ENCODE results near the gene THEMIS. TPM values are rescaled to one million over a fixed set of nuclear protein-coding genes. Genes with fewer than 3 reads are reported as not detected.

THEMIS gene
- total RNA-seq, 1 experiment from 2014 or later: not detected

DNA sequence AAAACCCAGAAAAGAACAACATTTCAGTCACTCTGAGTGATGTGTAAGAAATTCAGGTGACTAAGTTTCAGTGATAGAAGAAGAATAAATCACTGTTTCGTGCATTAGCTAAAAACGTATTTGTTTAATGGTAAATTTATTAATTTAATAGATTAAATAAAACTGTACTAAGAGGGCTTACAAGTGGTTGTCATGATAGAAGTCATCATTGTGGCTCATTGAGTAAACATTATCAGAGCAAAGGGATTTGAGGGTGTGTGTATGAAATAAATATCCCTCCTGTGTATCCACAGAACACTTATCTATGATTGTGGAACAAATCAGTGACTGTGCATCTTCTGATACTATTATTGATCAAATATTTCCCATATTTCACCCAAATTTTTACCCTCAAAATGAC is 40.1 kb downstream of the THEMIS start:
- no peak for DNase-seq (ENCODE audit: low spot score)
- Mint-ChIP-seq H3K36me3 (no peaks in the 10 kb centered on the region), H3K27me3 (ENCODE audit: low read depth) (no peaks in the 10 kb centered on the region), H3K27ac (no peak overlapping the region), H3K4me1 (peaks cover 11% of the 10 kb centered on the region), H3K9me3 (no peaks in the 10 kb centered on the region), H3K4me3 (no peak overlapping the region)
- ChIA-PET CTCF (no interaction called here), POLR2A (no interaction called here)
- TF ChIP-seq OVOL2 (CRISPR knock-in tag; IDR thresholded peaks at IDR 0.05; ENCODE audit: borderline replicate concordance) (no peak), TCF7 (CRISPR knock-in tag; IDR thresholded peaks at IDR 0.05; ENCODE audit: low read depth) (no peak), TEAD4 (CRISPR knock-in tag; IDR thresholded peaks at IDR 0.05) (no peak), KAT7 (CRISPR knock-in tag; IDR thresholded peaks at IDR 0.05; ENCODE audit: borderline replicate concordance) (no peak), TEAD1 (CRISPR knock-in tag; IDR thresholded peaks at IDR 0.05) (no peak), ZNF416 (CRISPR knock-in tag; IDR thresholded peaks at IDR 0.05) (no peak), FOXK1 (CRISPR knock-in tag; IDR thresholded peaks at IDR 0.05) (no peak), NR3C1 (CRISPR knock-in tag; conservative IDR thresholded peaks at IDR 0.05; ENCODE audit: low read depth) (no peak), JUN (CRISPR knock-in tag; IDR thresholded peaks at IDR 0.05) (no peak), IRF2 (CRISPR knock-in tag; IDR thresholded peaks at IDR 0.05; ENCODE audit: borderline replicate concordance, low read depth) (no peak), RORB (CRISPR knock-in tag; IDR thresholded peaks at IDR 0.05) (no peak)
- TF ChIP-seq, protein P1, sequence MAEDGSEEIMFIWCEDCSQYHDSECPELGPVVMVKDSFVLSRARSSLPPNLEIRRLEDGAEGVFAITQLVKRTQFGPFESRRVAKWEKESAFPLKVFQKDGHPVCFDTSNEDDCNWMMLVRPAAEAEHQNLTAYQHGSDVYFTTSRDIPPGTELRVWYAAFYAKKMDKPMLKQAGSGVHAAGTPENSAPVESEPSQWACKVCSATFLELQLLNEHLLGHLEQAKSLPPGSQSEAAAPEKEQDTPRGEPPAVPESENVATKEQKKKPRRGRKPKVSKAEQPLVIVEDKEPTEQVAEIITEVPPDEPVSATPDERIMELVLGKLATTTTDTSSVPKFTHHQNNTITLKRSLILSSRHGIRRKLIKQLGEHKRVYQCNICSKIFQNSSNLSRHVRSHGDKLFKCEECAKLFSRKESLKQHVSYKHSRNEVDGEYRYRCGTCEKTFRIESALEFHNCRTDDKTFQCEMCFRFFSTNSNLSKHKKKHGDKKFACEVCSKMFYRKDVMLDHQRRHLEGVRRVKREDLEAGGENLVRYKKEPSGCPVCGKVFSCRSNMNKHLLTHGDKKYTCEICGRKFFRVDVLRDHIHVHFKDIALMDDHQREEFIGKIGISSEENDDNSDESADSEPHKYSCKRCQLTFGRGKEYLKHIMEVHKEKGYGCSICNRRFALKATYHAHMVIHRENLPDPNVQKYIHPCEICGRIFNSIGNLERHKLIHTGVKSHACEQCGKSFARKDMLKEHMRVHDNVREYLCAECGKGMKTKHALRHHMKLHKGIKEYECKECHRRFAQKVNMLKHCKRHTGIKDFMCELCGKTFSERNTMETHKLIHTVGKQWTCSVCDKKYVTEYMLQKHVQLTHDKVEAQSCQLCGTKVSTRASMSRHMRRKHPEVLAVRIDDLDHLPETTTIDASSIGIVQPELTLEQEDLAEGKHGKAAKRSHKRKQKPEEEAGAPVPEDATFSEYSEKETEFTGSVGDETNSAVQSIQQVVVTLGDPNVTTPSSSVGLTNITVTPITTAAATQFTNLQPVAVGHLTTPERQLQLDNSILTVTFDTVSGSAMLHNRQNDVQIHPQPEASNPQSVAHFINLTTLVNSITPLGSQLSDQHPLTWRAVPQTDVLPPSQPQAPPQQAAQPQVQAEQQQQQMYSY (CRISPR knock-in tag; IDR thresholded peaks at IDR 0.05): no peak
- TF ChIP-seq, protein P2, sequence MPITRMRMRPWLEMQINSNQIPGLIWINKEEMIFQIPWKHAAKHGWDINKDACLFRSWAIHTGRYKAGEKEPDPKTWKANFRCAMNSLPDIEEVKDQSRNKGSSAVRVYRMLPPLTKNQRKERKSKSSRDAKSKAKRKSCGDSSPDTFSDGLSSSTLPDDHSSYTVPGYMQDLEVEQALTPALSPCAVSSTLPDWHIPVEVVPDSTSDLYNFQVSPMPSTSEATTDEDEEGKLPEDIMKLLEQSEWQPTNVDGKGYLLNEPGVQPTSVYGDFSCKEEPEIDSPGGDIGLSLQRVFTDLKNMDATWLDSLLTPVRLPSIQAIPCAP (CRISPR knock-in tag; IDR thresholded peaks at IDR 0.05): no peak
- TF ChIP-seq, protein P3, sequence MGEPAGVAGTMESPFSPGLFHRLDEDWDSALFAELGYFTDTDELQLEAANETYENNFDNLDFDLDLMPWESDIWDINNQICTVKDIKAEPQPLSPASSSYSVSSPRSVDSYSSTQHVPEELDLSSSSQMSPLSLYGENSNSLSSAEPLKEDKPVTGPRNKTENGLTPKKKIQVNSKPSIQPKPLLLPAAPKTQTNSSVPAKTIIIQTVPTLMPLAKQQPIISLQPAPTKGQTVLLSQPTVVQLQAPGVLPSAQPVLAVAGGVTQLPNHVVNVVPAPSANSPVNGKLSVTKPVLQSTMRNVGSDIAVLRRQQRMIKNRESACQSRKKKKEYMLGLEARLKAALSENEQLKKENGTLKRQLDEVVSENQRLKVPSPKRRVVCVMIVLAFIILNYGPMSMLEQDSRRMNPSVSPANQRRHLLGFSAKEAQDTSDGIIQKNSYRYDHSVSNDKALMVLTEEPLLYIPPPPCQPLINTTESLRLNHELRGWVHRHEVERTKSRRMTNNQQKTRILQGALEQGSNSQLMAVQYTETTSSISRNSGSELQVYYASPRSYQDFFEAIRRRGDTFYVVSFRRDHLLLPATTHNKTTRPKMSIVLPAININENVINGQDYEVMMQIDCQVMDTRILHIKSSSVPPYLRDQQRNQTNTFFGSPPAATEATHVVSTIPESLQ (CRISPR knock-in tag; IDR thresholded peaks at IDR 0.05): no peak
- ATAC-seq: no peak

DNA sequence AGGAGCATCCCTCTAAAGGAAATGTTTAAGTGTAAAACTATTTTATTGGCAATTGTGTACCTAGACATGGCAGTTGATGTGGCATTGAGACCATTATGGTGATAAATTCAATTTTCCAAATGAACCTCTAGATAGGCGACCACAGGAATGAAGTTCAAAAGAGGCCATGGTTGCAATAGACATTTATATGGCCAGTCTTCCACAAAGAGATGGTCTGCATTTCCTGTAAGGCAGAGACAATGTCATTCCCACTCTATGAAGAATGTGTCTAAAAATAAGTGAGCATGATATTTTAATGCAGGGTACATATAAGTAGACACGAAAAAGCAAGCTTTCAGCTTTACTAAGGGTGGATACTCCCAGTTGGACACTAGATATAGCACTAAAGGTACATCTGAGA is 40.9 kb downstream of the THEMIS start:
- Mint-ChIP-seq H3K27ac (no peak overlapping the region), H3K9me3 (no peaks in the 10 kb centered on the region), H3K27me3 (ENCODE audit: low read depth) (no peaks in the 10 kb centered on the region), H3K4me1 (peaks cover 11% of the 10 kb centered on the region), H3K36me3 (no peaks in the 10 kb centered on the region), H3K4me3 (no peak overlapping the region)
- TF ChIP-seq SMAD3 (CRISPR knock-in tag; IDR thresholded peaks at IDR 0.05; ENCODE audit: borderline replicate concordance) (no peak), ESRRA (CRISPR knock-in tag; IDR thresholded peaks at IDR 0.05; ENCODE audit: borderline replicate concordance) (no peak), MYBL2 (CRISPR knock-in tag; IDR thresholded peaks at IDR 0.05) (no peak), ZNF263 (CRISPR knock-in tag; IDR thresholded peaks at IDR 0.05; ENCODE audit: low read depth) (no peak), RELA (CRISPR knock-in tag; IDR thresholded peaks at IDR 0.05; ENCODE audit: borderline replicate concordance) (no peak), TEAD1 (CRISPR knock-in tag; IDR thresholded peaks at IDR 0.05) (no peak), CBFB (CRISPR knock-in tag; IDR thresholded peaks at IDR 0.05; ENCODE audit: low read depth) (no peak), TEAD4 (CRISPR knock-in tag; IDR thresholded peaks at IDR 0.05) (no peak), KAT7 (CRISPR knock-in tag; IDR thresholded peaks at IDR 0.05; ENCODE audit: borderline replicate concordance) (no peak), FOXK1 (CRISPR knock-in tag; IDR thresholded peaks at IDR 0.05) (no peak), NFYB (CRISPR knock-in tag; conservative IDR thresholded peaks at IDR 0.05; ENCODE audit: low read depth) (no peak), ETV6 (CRISPR knock-in tag; IDR thresholded peaks at IDR 0.05) (no peak), NR1H2 (CRISPR knock-in tag; IDR thresholded peaks at IDR 0.05) (no peak), SP1 (CRISPR knock-in tag; conservative IDR thresholded peaks at IDR 0.05) (no peak), NFATC4 (CRISPR knock-in tag; IDR thresholded peaks at IDR 0.05) (no peak), CREM (CRISPR knock-in tag; IDR thresholded peaks at IDR 0.05) (no peak), MXD4 (CRISPR knock-in tag; IDR thresholded peaks at IDR 0.05; ENCODE audit: borderline replicate concordance) (no peak)
- TF ChIP-seq, protein P4, sequence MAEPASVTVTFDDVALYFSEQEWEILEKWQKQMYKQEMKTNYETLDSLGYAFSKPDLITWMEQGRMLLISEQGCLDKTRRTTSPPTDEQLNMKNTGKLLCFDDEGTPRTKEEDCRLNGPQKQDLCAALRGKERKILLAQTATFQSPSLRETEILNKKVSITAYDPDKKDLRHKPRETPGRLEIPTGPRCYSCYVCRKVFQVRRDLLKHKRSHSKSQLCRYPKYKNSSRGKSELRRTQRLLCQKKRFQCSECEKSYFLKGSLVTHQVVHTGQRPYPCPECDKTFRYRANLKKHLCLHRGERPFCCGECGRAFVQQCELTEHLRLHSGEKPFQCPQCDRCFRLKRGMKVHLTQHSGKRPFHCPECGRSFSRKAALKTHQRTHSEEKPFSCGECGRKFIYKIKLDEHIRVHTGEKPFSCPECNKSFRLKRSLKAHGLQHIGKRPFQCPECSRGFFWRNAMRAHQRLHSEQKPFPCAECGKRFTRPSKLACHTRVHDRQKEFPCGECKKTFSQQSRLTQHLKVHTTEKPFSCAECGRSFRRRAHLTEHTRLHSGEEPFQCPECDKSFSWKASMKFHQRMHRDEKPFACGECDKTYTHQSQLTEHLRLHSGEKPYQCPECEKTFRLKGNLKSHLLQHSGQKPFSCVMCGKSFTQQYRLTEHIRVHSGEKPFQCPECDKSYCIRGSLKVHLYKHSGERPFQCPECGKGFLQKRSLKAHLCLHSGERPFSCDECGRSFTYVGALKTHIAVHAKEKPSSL (CRISPR knock-in tag; conservative IDR thresholded peaks at IDR 0.05): no peak
- TF ChIP-seq, protein P5, sequence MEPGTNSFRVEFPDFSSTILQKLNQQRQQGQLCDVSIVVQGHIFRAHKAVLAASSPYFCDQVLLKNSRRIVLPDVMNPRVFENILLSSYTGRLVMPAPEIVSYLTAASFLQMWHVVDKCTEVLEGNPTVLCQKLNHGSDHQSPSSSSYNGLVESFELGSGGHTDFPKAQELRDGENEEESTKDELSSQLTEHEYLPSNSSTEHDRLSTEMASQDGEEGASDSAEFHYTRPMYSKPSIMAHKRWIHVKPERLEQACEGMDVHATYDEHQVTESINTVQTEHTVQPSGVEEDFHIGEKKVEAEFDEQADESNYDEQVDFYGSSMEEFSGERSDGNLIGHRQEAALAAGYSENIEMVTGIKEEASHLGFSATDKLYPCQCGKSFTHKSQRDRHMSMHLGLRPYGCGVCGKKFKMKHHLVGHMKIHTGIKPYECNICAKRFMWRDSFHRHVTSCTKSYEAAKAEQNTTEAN (CRISPR knock-in tag; IDR thresholded peaks at IDR 0.05): no peak
- ATAC-seq: no peak
- POLR2A ChIA-PET: no interaction called here
- CTCF ChIA-PET: no interaction called here
- DNase-seq (ENCODE audit: low spot score): no peak
